Kidney epithelial cell (primary cell): ENCODE measurements around the gene PHF10. TPM values are rescaled to one million over a fixed set of nuclear protein-coding genes. Genes with fewer than 3 reads are reported as not detected.
A peak's percentile ranks its signal among the peaks of the same experiment; 100 is the strongest.

ENCODE experiments used
- DNase-seq: peaks from one replicate; pipeline ENCODE4 v3.0.0-alpha.2; 2010; ENCODE audit warnings: low read depth
- H3K27me3 ChIP-seq: 2 replicates; pipeline ENCODE4 v1.6.0; 2011; ENCODE audit warnings: low read length; ENCODE audit not compliant: control insufficient read depth, insufficient read depth
- H3K36me3 ChIP-seq: 2 replicates; pipeline ENCODE4 v1.5.1; 2011; ENCODE audit warnings: low read length; ENCODE audit not compliant: control insufficient read depth, insufficient read depth
- H3K4me3 ChIP-seq: 2 replicates; pipeline ENCODE4 v1.5.1; 2011; ENCODE audit warnings: low read depth, mild to moderate bottlenecking, control low read depth, low read length
- total RNA-seq: library from RNA; depleted of rRNA; stranded (reverse); fragments of >200 nt; gene quantifications from 2 replicates; pipeline ENCODE4 v1.2.3, GENCODE V29; 2015
- TF ChIP-seq, protein P1 (sequence below): IDR thresholded peaks from 2 replicates; pipeline ENCODE4 v1.5.1; 2011; ENCODE audit warnings: mild to moderate bottlenecking, moderate library complexity, low read length, control low read depth, inconsistent platforms; ENCODE audit not compliant: insufficient read depth, poor library complexity, severe bottlenecking

The PHF10 gene
- total RNA-seq, 1 donor from 2014 or later = 31.3 TPM

DNA sequence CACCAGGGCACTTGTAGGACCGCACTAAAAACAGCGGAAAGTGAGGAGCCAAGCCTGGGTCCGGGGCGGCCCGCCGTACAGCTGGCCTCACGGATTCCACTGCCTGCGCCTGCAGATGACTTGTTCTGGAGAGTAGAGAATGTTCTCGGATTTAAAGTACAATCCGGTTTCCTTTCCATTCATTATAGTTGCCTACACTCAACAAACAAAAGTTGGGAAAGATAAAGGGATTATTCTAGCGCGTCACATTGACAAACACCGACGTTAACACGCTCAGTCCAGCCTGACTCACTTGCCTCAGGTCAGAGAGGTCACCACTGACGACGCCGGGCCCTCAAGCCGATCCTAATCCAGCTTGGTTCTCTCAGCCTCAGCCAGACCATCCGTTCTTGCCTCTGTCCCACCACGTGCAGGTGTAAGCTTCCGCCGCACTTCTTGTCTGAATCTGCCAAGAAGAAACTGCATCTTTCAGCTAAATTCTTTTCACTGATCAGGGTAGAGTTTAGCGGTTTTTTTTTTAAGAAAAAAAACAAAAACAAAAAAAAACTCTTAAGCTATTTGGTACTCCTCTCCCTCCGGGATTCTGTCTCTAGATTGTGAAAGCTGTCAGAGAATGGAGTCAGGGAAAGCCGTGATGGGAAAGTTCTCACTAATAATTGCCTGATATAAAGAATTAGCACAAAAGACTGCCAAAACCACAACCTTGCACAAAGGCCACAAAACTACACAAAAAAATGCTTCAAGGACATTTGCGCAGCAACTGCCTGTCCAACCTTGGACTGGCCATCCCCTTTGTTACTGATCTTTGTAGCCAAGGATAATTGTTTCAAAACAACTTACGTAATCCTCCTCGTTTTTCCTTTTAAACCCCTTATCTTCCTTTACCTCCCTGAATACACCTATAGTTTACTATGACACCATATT lies 1.1 kb upstream of the PHF10 start:
- no peaks in the 10 kb centered on the region for H3K27me3 ChIP-seq
- peak overlapping the region; percentile 66 for H3K4me3 ChIP-seq
- DNase-seq = no peak
- TF ChIP-seq, protein P1, sequence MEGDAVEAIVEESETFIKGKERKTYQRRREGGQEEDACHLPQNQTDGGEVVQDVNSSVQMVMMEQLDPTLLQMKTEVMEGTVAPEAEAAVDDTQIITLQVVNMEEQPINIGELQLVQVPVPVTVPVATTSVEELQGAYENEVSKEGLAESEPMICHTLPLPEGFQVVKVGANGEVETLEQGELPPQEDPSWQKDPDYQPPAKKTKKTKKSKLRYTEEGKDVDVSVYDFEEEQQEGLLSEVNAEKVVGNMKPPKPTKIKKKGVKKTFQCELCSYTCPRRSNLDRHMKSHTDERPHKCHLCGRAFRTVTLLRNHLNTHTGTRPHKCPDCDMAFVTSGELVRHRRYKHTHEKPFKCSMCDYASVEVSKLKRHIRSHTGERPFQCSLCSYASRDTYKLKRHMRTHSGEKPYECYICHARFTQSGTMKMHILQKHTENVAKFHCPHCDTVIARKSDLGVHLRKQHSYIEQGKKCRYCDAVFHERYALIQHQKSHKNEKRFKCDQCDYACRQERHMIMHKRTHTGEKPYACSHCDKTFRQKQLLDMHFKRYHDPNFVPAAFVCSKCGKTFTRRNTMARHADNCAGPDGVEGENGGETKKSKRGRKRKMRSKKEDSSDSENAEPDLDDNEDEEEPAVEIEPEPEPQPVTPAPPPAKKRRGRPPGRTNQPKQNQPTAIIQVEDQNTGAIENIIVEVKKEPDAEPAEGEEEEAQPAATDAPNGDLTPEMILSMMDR = no peak
- H3K36me3 ChIP-seq = no peaks in the 10 kb centered on the region

DNA sequence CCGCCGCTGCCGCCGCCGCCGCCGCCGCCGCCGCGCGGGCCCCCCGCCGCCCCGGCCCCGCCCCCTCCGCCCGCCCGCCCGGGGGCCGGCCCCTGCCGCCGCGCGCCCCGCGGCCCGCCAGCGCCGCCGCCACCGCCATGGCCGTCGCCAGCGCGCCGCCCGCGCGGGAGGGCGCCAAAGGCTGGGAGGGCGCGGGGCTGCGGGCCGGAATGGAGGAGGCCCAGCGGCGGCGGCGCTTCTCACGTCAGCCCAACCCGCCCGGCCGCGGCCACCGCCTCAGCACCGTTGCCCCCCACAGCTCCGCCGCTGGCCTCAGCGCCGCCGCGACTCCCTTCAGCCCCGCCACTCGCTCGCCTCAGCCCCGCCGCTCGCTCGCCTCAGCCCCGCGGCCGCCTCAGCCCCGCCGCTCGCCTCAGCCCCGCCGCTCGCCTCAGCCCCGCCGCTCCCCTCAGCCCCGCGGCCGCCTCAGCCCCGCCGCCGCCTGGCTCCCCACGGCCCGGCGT lies 258 bp downstream of the PHF10 start:
- Histone ChIP-seq H3K27me3 (no peaks in the 10 kb centered on the region), H3K36me3 (no peaks in the 10 kb centered on the region), H3K4me3 (peak overlapping the region; percentile 71)
- TF ChIP-seq, protein P1 = no peak
- DNase-seq = no peak

DNA sequence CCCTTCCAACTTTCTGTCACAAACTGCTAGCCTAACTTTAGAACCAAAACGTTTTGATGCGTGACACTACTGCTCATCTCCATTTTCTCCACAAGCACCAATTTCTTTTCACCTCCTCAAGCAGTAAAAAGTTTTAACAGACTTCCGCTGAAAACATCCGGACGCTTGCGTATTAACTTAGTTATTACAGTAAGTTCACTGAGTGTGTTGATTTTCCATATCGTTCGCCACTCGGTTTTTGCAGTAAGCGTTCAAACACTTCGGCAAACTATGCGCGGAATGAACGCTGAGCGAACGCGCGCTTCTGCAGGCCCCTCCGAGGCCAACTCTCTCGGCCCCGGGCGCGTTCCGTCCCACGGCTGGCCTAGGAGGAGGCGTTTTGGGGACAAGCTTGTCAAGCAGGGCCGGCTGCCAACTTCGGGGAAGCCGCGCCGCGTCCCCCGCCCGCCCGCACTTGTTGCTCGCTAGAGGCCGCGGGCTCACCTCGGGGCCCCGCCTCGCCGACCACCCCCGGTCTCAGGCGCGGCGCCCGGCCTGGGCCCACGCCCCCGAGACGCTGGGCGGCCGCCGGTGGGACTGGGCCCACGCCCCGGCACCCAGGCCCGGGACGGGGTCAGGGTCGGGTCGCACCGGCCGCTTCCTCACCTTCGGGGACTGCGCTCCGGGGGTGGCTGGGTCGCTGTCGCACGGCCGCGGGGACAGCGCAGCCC lies 945 bp downstream of the PHF10 start:
- TF ChIP-seq, protein P1 = no peak
- Histone ChIP-seq H3K36me3 (no peaks in the 10 kb centered on the region), H3K4me3 (peak overlapping the region; percentile 71), H3K27me3 (no peaks in the 10 kb centered on the region)
- DNase-seq = no peak

DNA sequence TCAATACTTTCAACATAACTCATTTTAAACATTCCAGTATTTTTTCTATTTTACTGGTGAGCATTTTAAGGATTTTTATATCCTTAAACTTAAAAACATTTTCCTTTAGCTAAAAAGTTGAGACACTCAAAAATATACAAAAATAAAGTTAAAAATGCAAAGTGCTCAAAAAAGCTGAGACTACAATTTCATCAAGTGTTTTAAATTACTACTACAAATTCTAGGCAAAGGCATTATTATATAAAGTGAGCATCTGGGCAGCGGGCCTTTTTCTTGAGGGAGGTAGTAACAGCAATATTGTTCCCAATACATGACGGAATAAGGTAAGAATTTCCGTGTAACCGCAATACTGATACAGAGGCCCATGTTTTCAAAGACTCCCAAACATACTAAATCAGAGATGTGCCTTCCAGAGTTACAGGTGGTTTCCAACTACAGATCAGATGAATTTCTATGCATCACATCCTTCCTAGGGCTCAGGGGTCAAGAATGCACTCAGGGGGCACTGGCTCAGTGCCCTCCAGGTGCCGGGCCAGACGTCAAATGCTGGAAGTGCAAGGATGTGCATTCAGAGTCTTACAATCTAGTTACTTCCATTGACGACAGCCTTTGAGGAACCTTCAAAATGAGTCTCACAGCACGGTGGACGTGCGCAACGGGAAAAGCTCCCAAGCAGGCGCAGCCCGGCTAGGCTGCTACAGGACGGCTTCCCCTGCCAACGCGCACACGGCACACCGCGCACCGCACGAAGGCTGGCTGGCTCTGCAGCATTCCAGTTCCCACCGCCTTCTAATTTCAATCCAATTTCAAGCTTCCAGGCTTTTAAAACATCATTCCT lies 1.7 kb downstream of the PHF10 start:
- Histone ChIP-seq H3K27me3 (no peaks in the 10 kb centered on the region), H3K4me3 (peak overlapping the region; percentile 71), H3K36me3 (no peaks in the 10 kb centered on the region)
- TF ChIP-seq, protein P1 = no peak
- no peak for DNase-seq

DNA sequence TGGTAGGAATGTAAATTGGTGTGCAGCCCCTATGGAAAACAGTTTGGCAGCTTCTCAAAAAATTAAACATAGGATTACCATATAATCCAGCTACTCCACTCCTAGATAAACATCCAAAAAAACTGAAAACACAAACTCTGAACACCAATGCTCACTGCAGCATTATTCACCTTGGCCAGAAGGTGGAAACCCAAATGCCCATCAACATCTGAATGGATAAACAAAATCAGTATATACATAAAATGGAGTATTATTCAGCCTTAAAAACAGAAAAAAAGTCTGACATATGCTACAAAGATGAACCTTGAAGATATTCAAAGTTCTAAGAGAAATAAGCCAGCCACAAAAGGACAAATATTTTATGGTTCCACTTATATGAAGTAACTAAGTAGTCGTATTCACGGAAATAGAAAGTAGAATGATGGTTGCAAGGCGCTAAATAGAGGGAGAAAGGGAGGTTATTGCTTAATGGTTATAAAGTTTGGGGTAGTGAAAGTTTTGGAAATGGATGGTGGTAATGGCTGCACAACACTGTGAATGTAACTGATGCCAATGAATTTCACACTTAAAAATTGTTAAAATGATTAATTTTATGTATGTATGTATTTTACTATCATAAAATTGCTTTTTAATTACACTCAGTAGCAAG lies 4.0 kb downstream of the PHF10 start:
- no peak for DNase-seq
- TF ChIP-seq, protein P1 = no peak
- H3K36me3 ChIP-seq = no peaks in the 10 kb centered on the region

More for the DNA sequence above, 4.0 kb downstream of the PHF10 start:
- no peak overlapping the region for H3K4me3 ChIP-seq
- no peaks in the 10 kb centered on the region for H3K27me3 ChIP-seq
